ENCODE data around the gene TCEAL3. TPM values are rescaled to one million over a fixed set of nuclear protein-coding genes. Genes with fewer than 3 reads are reported as not detected.

The TCEAL3 gene
- total RNA-seq, 1 donor from 2014 or later: 12.3 TPM

DNA sequence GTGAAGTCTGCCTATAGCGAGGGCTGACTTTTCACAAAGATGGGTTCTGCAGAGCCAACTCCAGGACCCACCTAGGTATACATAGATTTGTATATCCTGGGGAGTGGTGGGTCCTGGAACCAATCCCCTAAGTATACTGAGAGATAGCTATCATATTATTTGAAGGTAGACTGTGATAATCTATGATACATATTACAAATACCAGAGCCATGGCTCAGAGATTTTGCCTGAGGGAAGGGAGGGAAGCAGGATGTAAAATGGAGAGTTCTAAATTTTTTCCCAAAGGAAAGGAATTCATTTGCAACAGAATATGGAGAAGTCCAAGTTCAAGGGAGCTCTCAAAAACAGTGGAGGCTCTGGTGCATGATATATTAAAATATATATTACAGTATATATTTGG is 7.2 kb downstream of the TCEAL3 start:
- DNase-seq (ENCODE audit: low spot score): no peak
- H3K27ac ChIP-seq: no peak overlapping the region
- H3K79me2 ChIP-seq (ENCODE audit: low read depth): no peaks in the 10 kb centered on the region
- TF ChIP-seq EZH2phosphoT487 (IDR thresholded peaks at IDR 0.05) (no peak), EZH2 (IDR thresholded peaks at IDR 0.05) (no peak)
- TF ChIP-seq, protein P1, sequence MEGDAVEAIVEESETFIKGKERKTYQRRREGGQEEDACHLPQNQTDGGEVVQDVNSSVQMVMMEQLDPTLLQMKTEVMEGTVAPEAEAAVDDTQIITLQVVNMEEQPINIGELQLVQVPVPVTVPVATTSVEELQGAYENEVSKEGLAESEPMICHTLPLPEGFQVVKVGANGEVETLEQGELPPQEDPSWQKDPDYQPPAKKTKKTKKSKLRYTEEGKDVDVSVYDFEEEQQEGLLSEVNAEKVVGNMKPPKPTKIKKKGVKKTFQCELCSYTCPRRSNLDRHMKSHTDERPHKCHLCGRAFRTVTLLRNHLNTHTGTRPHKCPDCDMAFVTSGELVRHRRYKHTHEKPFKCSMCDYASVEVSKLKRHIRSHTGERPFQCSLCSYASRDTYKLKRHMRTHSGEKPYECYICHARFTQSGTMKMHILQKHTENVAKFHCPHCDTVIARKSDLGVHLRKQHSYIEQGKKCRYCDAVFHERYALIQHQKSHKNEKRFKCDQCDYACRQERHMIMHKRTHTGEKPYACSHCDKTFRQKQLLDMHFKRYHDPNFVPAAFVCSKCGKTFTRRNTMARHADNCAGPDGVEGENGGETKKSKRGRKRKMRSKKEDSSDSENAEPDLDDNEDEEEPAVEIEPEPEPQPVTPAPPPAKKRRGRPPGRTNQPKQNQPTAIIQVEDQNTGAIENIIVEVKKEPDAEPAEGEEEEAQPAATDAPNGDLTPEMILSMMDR (IDR thresholded peaks at IDR 0.05): no peak
- H2AFZ ChIP-seq (replicated peaks): no peak overlapping the region
- H3K4me1 ChIP-seq: no peaks in the 10 kb centered on the region
- H3K4me3 ChIP-seq: no peak overlapping the region
- Mint-ChIP-seq H3K4me3 (no peak overlapping the region), H3K9me3 (peaks cover 8% of the 10 kb centered on the region), H3K27ac (no peak overlapping the region), H3K4me1 (no peaks in the 10 kb centered on the region), H3K27me3 (ENCODE audit: insufficient read depth, low read depth) (peaks cover 5% of the 10 kb centered on the region), H3K36me3 (peaks cover 26% of the 10 kb centered on the region)
- no peaks in the 10 kb centered on the region for H3K36me3 ChIP-seq
- H3K4me2 ChIP-seq: no peak overlapping the region
- H3K9me3 ChIP-seq (ENCODE audit: low read depth): no peaks in the 10 kb centered on the region
- no peak overlapping the region for H3K9ac ChIP-seq
- H4K20me1 ChIP-seq (ENCODE audit: low read depth): no peaks in the 10 kb centered on the region
- no peaks in the 10 kb centered on the region for H3F3A ChIP-seq (ENCODE audit: low read depth)
- no peaks in the 10 kb centered on the region for H3K27me3 ChIP-seq

DNA sequence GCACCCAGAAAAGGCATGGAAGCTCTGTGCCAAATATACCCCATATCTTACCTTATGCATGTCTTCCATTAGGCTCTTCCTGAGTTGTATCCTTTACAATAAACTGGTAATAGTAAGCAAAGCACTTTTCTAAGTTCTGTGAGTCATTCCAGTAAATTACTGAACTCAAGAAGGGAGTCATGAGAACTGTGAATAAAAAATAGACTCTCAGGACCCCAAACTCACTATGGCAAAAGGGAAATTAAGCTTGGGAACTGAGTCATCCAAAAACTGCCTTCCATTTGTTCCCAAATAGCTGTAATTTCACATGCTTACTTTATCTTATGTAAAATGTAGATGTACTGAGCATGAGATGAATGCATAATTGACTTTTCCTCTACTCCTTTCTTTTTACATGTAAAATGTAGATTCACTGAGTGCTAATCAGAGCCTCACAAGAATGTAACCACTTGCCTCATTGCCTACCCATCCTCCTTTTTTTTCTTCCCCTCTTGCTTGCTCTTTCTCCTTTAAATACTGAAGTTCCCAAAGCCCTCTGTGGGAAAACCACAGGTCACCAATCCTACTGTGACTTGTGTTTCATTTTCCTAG is 8.1 kb downstream of the TCEAL3 start:
- Histone ChIP-seq H3K36me3 (no peaks in the 10 kb centered on the region), H2AFZ (replicated peaks) (no peak overlapping the region), H3K9ac (no peak overlapping the region), H3F3A (ENCODE audit: low read depth) (no peaks in the 10 kb centered on the region), H3K4me2 (no peak overlapping the region), H3K4me3 (no peak overlapping the region), H3K4me1 (no peaks in the 10 kb centered on the region), H3K27me3 (no peaks in the 10 kb centered on the region), H3K79me2 (ENCODE audit: low read depth) (no peaks in the 10 kb centered on the region), H3K27ac (no peak overlapping the region), H3K9me3 (ENCODE audit: low read depth) (no peaks in the 10 kb centered on the region), H4K20me1 (ENCODE audit: low read depth) (no peaks in the 10 kb centered on the region)
- Mint-ChIP-seq H3K4me3 (no peak overlapping the region), H3K36me3 (peaks cover 30% of the 10 kb centered on the region), H3K27ac (no peak overlapping the region), H3K9me3 (peaks cover 10% of the 10 kb centered on the region), H3K27me3 (ENCODE audit: insufficient read depth, low read depth) (peaks cover 5% of the 10 kb centered on the region), H3K4me1 (no peaks in the 10 kb centered on the region)
- TF ChIP-seq EZH2 (IDR thresholded peaks at IDR 0.05) (no peak), EZH2phosphoT487 (IDR thresholded peaks at IDR 0.05) (no peak)
- TF ChIP-seq, protein P1 (IDR thresholded peaks at IDR 0.05): no peak
- no peak for DNase-seq (ENCODE audit: low spot score)

DNA sequence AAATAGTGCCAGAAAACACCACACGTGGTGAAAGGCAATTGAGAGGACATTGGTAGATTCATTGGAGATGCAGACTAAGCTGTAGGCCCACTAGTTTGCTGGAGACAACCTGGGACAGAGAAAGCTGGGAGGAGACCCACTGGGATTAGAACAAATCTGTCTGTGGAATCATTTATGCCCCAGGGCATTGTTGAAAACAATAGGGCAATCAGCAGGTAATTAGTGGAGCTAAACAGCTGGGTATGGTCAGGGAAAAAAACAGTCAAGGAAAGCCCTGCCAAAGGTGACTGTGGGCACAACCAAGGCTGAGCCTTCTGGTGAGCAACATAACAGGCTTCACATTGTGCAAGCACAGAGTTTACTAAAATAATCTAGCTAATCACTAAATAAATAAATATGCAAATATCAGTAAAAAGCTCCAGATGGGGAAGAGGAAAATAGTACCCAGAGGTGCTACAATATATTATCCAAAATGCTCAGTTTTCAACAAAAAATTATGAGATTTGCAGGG is 9.0 kb downstream of the TCEAL3 start:
- H3K27ac ChIP-seq: no peak overlapping the region
- H3K27ac Mint-ChIP-seq: no peak overlapping the region

More for the DNA sequence above, 9.0 kb downstream of the TCEAL3 start:
- DNase-seq (ENCODE audit: low spot score): no peak
- Histone ChIP-seq H3K27me3 (no peaks in the 10 kb centered on the region), H4K20me1 (ENCODE audit: low read depth) (no peaks in the 10 kb centered on the region), H3K4me3 (no peak overlapping the region), H2AFZ (replicated peaks) (no peak overlapping the region), H3K79me2 (ENCODE audit: low read depth) (no peaks in the 10 kb centered on the region), H3K9me3 (ENCODE audit: low read depth) (no peaks in the 10 kb centered on the region), H3K36me3 (no peaks in the 10 kb centered on the region), H3K4me1 (no peaks in the 10 kb centered on the region), H3K4me2 (no peak overlapping the region), H3K9ac (no peak overlapping the region), H3F3A (ENCODE audit: low read depth) (no peaks in the 10 kb centered on the region)
- H3K4me1 Mint-ChIP-seq: no peaks in the 10 kb centered on the region
- H3K27me3 Mint-ChIP-seq (ENCODE audit: insufficient read depth, low read depth): peaks cover 5% of the 10 kb centered on the region
- peaks cover 37% of the 10 kb centered on the region for H3K36me3 Mint-ChIP-seq
- H3K9me3 Mint-ChIP-seq: peaks cover 10% of the 10 kb centered on the region
- no peak overlapping the region for H3K4me3 Mint-ChIP-seq
- no peak for TF ChIP-seq EZH2 (IDR thresholded peaks at IDR 0.05)
- TF ChIP-seq, protein P1 (IDR thresholded peaks at IDR 0.05): no peak
- TF ChIP-seq EZH2phosphoT487 (IDR thresholded peaks at IDR 0.05): no peak

All from neural progenitor cell (in vitro differentiated cells).